Adipose tissue (tissue), 3 donors: ENCODE measurements around the gene CENATAC. TPM values are rescaled to one million over a fixed set of nuclear protein-coding genes. Genes with fewer than 3 reads are reported as not detected.
"Not testable (repeated sequence)": the region's sequence is repeated elsewhere in the genome, so short reads cannot be mapped to it uniquely, and the experiment has no call there.

Experiments used
- H3K27ac ChIP-seq: one replicate; pipeline ENCODE4 v1.5.1; 2013; ENCODE audit warnings: low read depth, low read length
- WGBS, 3 donors: extraction: QIAGEN DNeasy Blood & Tissue Kit; methylation state at CpG; one replicate each; pipeline ENCODE4 v1.1.7; 2013; 5-methylcytosine and 5-hydroxymethylcytosine counted together
- polyA plus RNA-seq, 3 donors: library from polyadenylated mRNA; stranded (reverse); fragments of 200-250 nt; gene quantifications; one replicate each; pipeline ENCODE4 v1.2.3, GENCODE V29; 2013
- donor health status: healthy with polysubstance abuse.
- donor health status: Bipolar disorder and iron deficiency.
- donor health status: healthy.

CENATAC gene
- polyA plus RNA-seq, 3 donors = 6.1 to 28.3 (median 13.7) TPM

DNA sequence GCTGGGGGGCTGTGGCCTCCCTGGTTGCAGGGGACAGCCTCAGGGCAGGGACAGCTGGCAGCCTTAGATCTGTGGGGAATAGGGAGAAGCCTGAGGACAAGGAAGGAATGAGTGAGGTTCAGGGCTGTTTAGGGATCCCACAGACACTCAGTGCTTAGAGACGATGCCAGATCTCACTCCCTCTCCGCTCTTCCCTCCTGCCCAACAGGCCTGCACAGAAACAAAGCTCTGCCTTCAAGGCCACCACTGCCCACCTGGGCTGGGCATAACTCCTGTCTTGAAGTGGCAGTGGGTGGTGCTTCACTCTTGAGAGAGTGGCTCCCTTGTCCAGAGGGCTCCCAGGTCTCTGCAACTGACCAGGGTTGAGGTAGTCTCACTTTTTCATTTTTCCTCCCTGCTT is 13.1 kb upstream of the CENATAC start:
- WGBS, 3 donors = 64 to 82% (median 74%) methylated on average over 2 of the region's 2 CpGs
- H3K27ac ChIP-seq = no peak overlapping the region

- WGBS, 3 donors = 92% methylated on average over 5 of the region's 5 CpGs
These were observed 9.7 kb upstream of the CENATAC start for GRCh38 chr11:118988280-118988679.

DNA sequence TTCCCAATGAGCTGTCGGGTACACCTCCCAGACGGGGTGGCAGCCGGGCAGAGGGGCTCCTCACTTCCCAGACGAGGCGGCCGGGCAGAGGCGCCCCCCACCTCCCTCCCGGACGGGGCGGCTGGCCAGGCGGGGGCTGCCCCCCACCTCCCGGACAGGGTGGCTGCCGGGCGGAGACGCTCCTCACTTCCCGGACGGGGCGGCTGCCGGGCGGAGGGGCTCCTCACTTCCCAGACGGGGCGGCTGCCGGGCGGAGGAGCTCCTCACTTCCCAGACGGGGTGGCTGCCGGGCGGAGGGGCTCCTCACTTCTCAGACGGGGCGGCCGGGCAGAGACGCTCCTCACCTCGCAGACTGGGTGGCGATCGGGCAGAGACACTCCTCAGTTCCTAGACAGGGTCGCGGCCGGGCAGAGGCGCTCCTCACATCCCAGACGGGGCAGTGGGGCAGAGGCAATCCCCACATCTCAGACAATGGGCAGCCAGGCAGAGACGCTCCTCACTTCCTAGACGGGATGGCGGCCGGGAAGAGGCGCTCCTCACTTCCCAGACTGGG is 6.4 kb upstream of the CENATAC start:
- 95 to 96% (median 95%) methylated on average over 31 to 44 of the region's 44 CpGs for whole genome bisulfite sequencing, 3 donors
- not testable (repeated sequence) for H3K27ac ChIP-seq

More at GRCh38 chr11:118988280-118988679, 9.7 kb upstream of the CENATAC start:
- H3K27ac ChIP-seq = no peak overlapping the region

- no peak overlapping the region for H3K27ac ChIP-seq
- 9 to 29% (median 11%) methylated on average over 22 of the region's 22 CpGs for WGBS, 3 donors
These were observed 862 bp upstream of the CENATAC start for GRCh38 chr11:118996926-118997626.

- WGBS, 3 donors = 1 to 6% (median 3%) methylated on average over 19 of the region's 19 CpGs
- H3K27ac ChIP-seq = no peak overlapping the region
These were observed 415 bp downstream of the CENATAC start for GRCh38 chr11:118998388-118998717.

- WGBS, 3 donors = 55 to 64% (median 56%) methylated on average over 6 of the region's 6 CpGs
- H3K27ac ChIP-seq = no peak overlapping the region
These were observed 884 bp downstream of the CENATAC start for GRCh38 chr11:118998822-118999221.

GRCh38 chr11:119000906-119001305 is 3.0 kb downstream of the CENATAC start:
- no peak overlapping the region for H3K27ac ChIP-seq
- 64 to 79% (median 77%) methylated on average over 1 of the region's 1 CpG for WGBS, 3 donors

- H3K27ac ChIP-seq = no peak overlapping the region
- 84 to 91% (median 89%) methylated on average over 4 of the region's 4 CpGs for WGBS, 3 donors
These were observed 8.7 kb downstream of the CENATAC start for GRCh38 chr11:119006656-119007055.

GRCh38 chr11:119011476-119012053 is 13.6 kb downstream of the CENATAC start:
- 80 to 94% (median 88%) methylated on average over 6 of the region's 6 CpGs for WGBS, 3 donors
- no peak overlapping the region for H3K27ac ChIP-seq

DNA sequence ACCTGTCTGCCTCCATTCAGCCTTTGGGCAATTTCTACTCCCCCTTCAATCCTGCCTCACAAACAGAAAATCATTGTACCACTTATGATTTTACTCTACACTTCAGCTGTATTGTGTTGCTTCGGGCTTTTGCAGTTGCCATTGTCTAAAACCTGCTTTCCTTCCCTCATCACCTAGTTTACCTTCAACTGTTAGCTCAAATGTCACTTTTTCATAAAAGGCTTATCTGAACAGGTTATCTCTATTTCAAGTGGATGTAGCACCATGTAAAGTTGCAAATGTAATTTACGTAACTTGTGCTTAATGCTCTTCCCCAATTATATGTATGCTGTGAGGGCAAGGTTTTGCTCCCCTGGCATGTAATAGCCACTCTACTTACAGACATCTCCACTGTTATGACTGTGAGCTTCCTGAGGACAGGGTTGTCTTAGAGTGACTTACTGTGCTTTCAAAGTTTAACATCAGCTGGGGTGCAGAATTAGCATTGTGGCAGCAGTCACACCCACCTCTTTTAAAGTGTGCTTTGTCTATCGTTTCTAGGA is 14.8 kb downstream of the CENATAC start:
- WGBS, 3 donors = 84 to 89% (median 84%) methylated on average over 3 of the region's 3 CpGs
- no peak overlapping the region for H3K27ac ChIP-seq

DNA sequence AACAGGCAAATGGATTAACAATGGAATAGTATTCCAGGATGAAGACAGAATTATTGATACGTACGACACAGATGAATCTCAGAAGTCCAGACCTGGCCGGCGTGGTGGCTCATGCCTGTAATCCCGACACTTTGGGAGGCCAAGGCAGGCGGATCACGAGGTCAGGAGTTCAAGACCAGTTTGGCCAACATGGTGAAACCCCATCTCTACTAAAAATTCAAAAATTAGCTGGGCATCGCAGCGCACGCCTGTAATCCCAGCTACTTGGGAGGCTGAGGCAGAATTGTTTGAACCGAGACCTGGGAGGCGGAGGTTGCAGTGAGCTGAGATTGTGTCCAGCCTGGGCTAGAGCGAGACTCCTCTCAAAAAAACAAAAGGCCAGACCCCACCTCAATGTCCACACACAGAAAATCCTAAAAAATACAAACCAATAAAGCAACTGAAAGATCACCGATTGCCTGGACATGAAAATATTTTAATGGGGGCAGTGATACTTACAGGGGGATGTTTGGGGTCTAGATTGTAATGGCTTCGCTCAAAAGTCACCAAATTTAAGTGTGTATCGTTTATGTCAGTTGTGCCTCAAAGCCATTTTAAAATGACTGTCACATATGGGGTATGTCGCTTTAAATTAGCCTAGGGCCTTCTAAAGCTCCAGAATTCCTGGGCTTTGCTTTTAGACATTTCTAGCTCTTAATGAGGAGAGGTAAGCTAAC is 16.4 kb downstream of the CENATAC start:
- WGBS, 3 donors = 94 to 96% (median 94%) methylated on average over 17 of the region's 17 CpGs

GRCh38 chr11:119015054-119015611 is 17.2 kb downstream of the CENATAC start:
- WGBS, 3 donors = 43 to 71% (median 69%) methylated on average over 8 of the region's 8 CpGs
- no peak overlapping the region for H3K27ac ChIP-seq

More for the DNA sequence above, 16.4 kb downstream of the CENATAC start:
- H3K27ac ChIP-seq = no peak overlapping the region

DNA sequence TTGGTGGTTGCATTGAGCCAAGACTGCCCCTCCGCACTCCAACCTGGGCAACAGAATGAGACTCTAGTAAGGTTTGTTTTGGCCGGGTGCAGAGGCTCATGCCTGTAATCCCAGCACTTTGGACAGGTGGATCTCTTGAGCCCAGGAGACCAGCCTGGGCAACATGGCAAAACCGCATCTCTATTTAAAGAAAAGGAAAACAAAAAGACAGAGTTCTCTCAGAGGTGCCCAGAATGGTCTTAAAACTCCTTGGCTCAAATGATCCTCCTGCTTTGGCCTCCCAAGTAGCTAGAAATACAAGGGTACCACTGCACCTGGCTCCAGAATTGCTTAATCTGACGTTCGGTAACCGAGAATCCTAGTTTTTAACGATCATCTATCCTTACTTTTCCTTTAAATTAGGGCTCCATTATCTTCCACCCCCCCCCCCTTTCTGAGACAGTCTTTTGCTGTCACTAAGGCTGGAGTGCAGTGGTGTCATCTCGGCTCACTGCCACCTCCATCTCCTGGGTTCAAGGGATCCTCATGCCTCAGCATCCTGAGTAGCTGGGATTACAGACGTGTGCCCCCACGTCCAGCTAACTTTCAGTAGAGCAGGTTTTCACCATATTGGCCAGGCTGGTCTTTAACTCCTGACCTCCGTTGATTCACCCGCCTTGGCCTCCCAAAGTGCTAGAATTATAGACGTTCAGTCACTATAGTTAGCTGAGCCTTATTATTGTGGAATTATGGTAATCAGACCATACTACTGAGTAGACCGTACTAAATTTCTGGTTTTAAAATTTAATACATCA is 18.5 kb downstream of the CENATAC start:
- WGBS, 3 donors = 65 to 79% (median 75%) methylated on average over 14 of the region's 14 CpGs
- H3K27ac ChIP-seq = no peak overlapping the region

DNA sequence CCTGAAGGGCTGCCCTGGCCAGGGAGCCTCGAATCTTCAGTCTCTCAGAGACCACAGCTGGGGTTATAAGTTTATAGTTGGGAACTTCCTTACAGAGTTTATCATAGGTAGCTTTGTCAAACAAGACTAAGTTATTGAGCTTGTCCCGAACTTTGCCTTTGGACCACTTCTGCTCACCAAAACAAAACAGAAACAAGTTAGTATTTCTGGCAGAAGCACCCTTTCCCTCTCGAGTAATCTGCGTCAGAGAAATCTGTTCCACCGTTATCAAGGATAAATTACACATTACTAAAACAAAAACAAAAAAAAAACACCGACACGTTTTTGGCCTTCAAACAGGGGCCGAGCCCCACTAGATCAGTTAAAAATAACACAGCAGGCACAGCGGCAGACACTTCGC is 19.4 kb downstream of the CENATAC start:
- peak overlapping the region; percentile 44 for H3K27ac ChIP-seq
- WGBS, 3 donors = 1 to 3% (median 2%) methylated on average over 10 of the region's 10 CpGs

GRCh38 chr11:119018074-119018938 is 20.4 kb downstream of the CENATAC start, which contains the start of the genes RPS25 and TRAPPC4:
Gene RPS25, minus strand, starts transcription at chr11:119018343. Its CDS starts 59 bp downstream, at chr11:119018284.
Gene TRAPPC4, plus strand, starts transcription at chr11:119018766. Its CDS starts 30 bp downstream, at chr11:119018796.
- peak within 1 kb of the TSS; percentile 98 for H3K27ac ChIP-seq
- WGBS, 3 donors = 0 to 1% (median 1%) methylated on average over 63 of the region's 63 CpGs

DNA sequence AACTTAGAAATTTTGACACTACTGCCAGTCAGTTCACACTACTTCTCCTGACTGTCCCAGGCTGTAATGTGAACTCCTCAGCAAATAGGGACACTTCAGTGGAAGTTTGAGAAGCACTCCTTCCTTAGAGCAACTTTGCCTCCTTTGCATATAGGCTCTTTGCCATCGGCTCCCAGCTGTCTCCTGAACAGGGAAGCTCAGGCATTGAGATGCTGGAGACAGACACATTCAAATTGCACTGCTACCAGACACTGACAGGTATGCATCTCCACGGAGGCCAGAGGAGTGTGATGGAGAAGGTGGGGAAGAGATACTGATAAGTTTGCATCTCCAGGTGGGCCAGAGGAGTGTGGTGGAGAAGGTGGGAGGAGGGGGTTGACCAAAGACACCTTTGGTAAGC is 22.1 kb downstream of the CENATAC start:
- no peak overlapping the region for H3K27ac ChIP-seq

GRCh38 chr11:119021631-119022030 is 23.7 kb downstream of the CENATAC start:
- H3K27ac ChIP-seq = no peak overlapping the region
- WGBS, 3 donors = 75 to 90% (median 86%) methylated on average over 5 of the region's 5 CpGs

More for the DNA sequence above, 22.1 kb downstream of the CENATAC start:
- 30 to 46% (median 43%) methylated on average over 2 of the region's 2 CpGs for WGBS, 3 donors
